EL (cell line): ENCODE measurements around the gene C19orf12.

Source experiments
- DNase-seq: peaks from one replicate; pipeline ENCODE4 v3.0.0-alpha.2; 2016

The C19orf12 gene

DNA sequence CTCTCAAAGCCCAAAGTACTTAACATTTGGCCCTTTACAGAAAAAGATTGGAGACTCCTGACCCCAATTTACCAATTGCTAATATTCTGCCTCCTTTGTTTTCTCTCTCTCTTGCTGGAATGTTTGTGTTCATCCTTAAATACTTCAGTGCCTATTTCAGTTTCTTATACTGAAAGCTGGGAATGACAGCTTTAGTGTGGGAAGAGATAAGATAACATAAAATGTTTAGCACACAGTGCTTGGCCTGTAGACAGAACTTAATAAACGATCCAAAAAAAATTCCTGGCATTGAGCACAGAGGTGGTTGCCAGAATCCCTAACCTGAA lies 52.8 kb downstream of the C19orf12 start:
- DNase-seq = no peak

- no peak for DNase-seq
Observed at GRCh38 chr19:29660835-29661234, 54.2 kb downstream of the C19orf12 start.

DNA sequence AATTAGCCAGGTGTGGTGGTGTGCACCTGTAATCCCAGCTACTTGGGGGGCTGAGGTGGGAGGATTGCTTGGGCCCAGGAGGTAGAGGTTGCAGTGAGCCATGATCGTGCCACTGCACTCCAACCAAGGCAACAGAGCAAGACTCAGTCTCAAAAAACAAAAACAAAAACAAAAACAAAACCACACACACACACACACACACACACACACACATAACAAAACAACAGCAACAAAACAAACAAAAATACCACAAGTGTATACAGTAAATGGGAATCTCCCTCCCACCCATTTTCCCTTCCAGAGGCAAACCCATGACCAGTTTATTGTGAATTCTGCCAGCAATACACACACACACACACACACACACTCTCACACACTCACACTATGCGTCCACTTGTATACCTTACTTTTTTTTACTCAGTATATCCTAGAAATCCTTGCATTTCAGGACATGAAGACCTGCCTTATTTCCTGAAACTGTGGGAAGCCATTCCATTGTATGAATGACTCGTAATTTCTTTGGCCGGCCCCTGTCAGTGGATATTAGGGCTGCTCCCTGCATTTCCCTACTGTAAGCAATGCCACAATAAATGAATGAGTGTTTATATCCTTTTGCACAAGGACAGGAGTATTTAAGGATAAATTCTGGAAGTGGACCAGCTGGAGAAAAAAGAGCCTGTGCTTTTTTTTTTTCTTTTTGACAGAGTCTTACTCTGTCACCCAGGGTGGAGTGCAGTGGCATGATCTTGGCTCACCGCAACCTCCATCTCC lies 56.7 kb downstream of the C19orf12 start:
- DNase-seq = no peak

DNA sequence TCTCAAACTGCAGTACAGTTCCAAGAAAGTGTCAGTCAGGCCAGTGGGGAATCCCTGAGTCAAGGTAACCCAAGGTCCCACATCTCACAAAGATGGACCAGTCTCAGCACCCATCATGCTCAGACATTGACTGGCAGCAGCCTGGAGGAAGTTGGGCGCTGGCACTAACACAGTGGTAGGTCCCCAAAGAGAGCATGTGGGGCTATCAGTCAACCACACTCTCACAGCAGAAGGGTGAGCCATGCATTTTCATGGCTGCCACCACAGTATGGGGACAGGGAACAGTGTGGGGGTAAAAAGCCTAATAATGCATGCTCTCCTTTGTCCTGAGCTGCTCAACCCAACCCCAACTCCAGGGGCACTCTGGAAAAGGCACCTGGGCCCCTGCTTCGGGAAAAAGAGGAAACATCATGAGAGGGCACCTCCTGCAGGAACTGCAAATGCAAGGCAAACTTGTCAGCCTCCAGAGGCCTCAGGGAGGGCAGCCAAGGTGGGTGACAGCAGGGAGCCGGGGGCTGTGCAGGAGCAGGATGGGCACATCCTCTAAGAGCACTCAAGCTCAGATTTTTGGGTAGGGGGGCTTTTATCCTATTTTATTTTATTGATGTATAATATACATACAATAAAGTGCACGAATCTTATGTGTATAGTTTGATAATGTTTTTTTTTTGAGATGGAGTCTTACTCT lies 59.3 kb downstream of the C19orf12 start:
- no peak for DNase-seq

GRCh38 chr19:29653398-29653797 lies 61.7 kb downstream of the C19orf12 start:
- no peak for DNase-seq

DNA sequence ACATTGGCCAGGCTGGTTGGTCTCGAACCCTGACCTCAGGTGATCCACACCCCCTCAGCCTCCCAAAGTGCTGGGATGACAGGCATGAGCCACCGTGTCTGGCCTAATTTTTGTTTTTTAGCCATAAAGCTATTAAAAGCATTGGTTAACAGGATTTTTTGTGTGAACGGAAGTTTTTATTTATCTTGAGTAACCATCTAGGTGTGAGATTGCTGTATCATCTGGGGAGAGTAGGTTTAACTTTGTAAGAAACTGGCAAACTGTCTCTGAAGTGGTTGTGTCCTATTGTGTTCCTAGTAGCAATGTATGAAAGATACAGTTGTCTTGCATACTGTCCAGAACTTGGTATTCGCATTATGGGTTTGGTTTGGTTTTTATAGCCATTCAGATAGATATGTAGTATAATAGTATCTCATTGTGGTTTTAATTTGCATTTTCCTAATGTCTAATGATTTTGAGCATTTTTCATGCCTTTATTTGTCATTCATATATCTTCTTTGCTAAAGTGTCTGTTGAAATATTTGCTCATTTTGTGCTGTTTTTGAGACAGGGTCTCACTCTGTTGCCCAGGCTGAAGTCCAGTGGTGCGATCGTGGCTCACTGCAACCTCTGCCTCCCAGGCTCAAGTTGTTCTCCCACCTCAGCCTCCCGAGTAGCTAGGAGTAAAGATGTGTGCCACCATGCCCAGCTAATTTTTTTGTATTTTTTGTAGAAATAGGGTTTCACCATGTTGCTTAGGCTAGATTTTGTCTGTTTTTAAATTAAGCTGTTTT lies 63.3 kb downstream of the C19orf12 start:
- DNase-seq = no peak

DNA sequence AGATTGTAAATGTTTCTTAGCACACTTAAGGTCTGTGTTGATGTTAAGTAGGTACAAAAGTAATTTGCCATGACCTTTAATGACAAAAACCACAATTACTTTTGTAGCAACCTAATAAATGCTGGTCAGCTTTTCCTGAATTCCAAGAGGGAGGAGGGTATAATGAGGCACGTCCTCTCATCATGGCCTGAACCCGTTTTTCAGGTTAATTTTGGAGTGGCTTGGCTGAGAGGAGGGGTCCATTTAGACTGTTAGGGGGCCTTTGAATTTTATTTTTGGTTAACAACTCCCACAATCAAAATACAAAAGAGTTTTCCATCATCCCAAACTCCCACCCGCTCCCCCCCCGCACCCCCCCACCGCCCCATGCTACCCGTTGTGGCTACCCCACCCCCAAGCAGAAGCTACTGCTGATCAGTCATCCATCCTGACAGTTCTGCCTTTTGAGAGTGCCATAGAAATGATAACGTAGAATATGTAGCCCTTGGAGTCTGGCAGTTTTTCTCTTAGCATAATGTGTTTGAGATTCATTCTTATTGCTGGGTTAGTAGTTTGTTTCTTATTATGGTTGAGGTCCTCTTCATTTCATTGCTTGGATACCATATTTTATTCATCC lies 64.2 kb downstream of the C19orf12 start:
- DNase-seq = no peak
